K562 (cell line): Measurements from ENCODE around the gene RPL15. TPM values are rescaled to one million over a fixed set of nuclear protein-coding genes. Genes with fewer than 3 reads are reported as not detected.
A peak's percentile ranks its signal among the peaks of the same experiment; 100 is the strongest.

Experiments used
- BCOR ChIP-seq: fragments of 450-650 bp; IDR thresholded peaks from 2 replicates; pipeline ENCODE4 v1.6.1; 2016
- CCAR2 ChIP-seq: fragments of 200-400 bp; formaldehyde crosslinking; IDR thresholded peaks from 2 replicates; pipeline ENCODE4 v1.6.1; 2017; ENCODE audit warnings: mild to moderate bottlenecking, low read depth, low read length
- NCOR1 ChIP-seq: fragments of 450-650 bp; IDR thresholded peaks from 2 replicates; pipeline ENCODE4 v1.6.1; 2016; ENCODE audit warnings: mild to moderate bottlenecking, moderate library complexity
- SRF ChIP-seq, 2 experiments: fragments of 250-450, 450-650 bp in 1 of 2; sonication (Bioruptor Pico) in 1 of 2; sonication (generic) in 1 of 2; formaldehyde crosslinking; IDR thresholded peaks; 2 replicates each; pipeline versions ENCODE4 v1.5.0 to v1.5.1; 2020 to 2022; ENCODE audit warnings: mild to moderate bottlenecking in 1 of 2, missing genetic modification reagents in 1 of 2
- TEAD1 ChIP-seq, 2 experiments: fragments of 450-650 bp in 1 of 2; sonication (generic) in 1 of 2; formaldehyde crosslinking; IDR thresholded peaks; 2 replicates each; pipeline versions ENCODE4 v1.4.0 to v1.8.0; 2020 to 2022; ENCODE audit warnings: mild to moderate bottlenecking in 2 of 2, missing genetic modification reagents in 1 of 2
- ZFP1 ChIP-seq: fragments of 450-650 bp; formaldehyde crosslinking; IDR thresholded peaks from 2 replicates; pipeline ENCODE4 v1.4.0; 2020; ENCODE audit warnings: mild to moderate bottlenecking, mixed read lengths
- ZKSCAN1 ChIP-seq: fragments of 150-350 bp; IDR thresholded peaks from 2 replicates; pipeline ENCODE4 v1.6.1; 2016; ENCODE audit warnings: low read depth, low read length
- polyA plus RNA-seq, 8 experiments: library from polyadenylated mRNA; depleted of rRNA in 4 of 8; stranded (reverse) in 5 of 8; unstranded in 3 of 8; fragments of >200 nt; fragmentation: Nextera tagmentation in 2 of 8; fragmentation: Illumina TruSeq in 1 of 8; extraction: Ambion mirVana in 2 of 8; extraction: Trizol in 1 of 8; gene quantifications; 2 replicates each; pipeline versions ENCODE4 v1.2.1 to v1.2.3, GENCODE V29; 2011 to 2014; ENCODE audit warnings: inconsistent platforms in 1 of 8, missing spikeins in 1 of 8
- total RNA-seq, 7 experiments: library from RNA; depleted of rRNA in 6 of 7; stranded (reverse); fragments of >200 nt in 6 of 7; fragmentation: Illumina TruSeq in 2 of 7; extraction: Trizol in 2 of 7; gene quantifications; 2 replicates each; pipeline versions ENCODE4 v1.2.1 to v1.2.3, GENCODE V29; 2011 to 2021; ENCODE audit warnings: low replicate concordance in 1 of 7
- TF ChIP-seq, protein P1 (sequence below): sonication (generic); formaldehyde crosslinking; IDR thresholded peaks from 2 replicates; pipeline ENCODE4 v1.5.0; 2020; ENCODE audit warnings: missing genetic modification reagents
- TF ChIP-seq, protein P2 (sequence below): fragments of 250-450 bp; sonication (Bioruptor Pico); IDR thresholded peaks from 2 replicates; pipeline ENCODE4 v1.5.0; 2021
- TF ChIP-seq, protein P3 (sequence below), 2 experiments: IDR thresholded peaks; 2 replicates each; pipeline ENCODE4 v1.6.1; 2011; ENCODE audit warnings: borderline replicate concordance in 1 of 2, control low read depth in 1 of 2, low read depth in 1 of 2, low read length in 1 of 2, mild to moderate bottlenecking in 1 of 2, mixed read lengths in 1 of 2, moderate library complexity in 1 of 2; ENCODE audit not compliant: insufficient read depth in 1 of 2, insufficient read length in 1 of 2, poor library complexity in 1 of 2, severe bottlenecking in 1 of 2; ENCODE audit errors: extremely low read depth in 1 of 2
- TF ChIP-seq, protein P4 (sequence below): IDR thresholded peaks from 2 replicates; pipeline ENCODE4 v1.6.1; 2014; ENCODE audit warnings: antibody characterized with exemption
- TF ChIP-seq, protein P5 (sequence below): fragments of 250-450 bp; sonication (Bioruptor Pico); IDR thresholded peaks from 2 replicates; pipeline ENCODE4 v1.8.0; 2021; ENCODE audit warnings: mild to moderate bottlenecking, moderate library complexity
- TF ChIP-seq, protein P6 (sequence below): fragments of 200-800 bp; sonication (Bioruptor generic); IDR thresholded peaks from 2 replicates; pipeline ENCODE4 v1.6.1; 2017; ENCODE audit warnings: missing genetic modification characterization, missing compliant biosample characterization
- TF ChIP-seq, protein P7 (sequence below): fragments of 250-450 bp; sonication (Bioruptor Pico); IDR thresholded peaks from 2 replicates; pipeline ENCODE4 v1.5.0; 2022; ENCODE audit warnings: mild to moderate bottlenecking

RPL15 gene
- total and polyA plus RNA-seq, 9 of the 15 experiments (the other 6 are each of a cell fraction or from before 2014, with no cell fraction given), result 2,393 to 8,850 (median 3,928) TPM

DNA sequence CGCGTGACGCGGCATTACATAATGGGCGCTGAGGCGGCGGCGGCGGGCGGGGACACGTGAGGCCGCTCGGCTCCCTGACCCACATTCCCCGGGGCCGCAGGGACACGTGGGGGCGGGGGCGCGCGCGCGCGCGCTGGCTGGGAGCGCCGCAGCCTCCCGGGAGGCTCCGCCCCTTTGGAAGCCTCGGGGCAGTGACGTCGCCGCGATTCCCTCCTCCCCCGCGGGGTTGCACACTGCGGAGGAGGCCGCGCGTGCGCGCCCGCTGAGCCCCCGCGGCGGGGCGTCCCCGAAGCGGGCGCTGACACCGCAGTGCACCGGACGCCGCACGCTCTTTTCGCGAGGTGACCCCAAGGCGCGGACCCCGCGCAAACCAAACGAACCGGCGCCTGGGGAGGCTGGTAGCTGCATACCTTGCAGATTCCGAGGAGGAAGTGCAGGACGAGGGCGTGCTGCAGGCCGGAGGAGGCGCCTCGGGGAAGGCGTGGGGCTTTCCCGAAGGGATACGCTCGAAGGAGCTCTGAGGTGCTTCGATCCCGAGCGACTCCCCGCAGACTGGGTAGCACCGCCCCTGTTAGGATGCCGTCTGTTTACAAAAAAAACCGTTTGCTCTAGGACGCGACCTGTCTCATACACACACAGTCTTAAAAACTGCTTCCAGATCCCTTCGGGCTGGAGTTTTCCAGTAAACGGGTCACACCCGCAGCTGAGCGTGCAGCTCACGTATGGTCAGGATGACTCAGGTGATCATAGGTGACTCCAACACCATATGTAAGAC, 29.2 kb downstream of the RPL15 start (continued):
- TF ChIP-seq, protein P1, sequence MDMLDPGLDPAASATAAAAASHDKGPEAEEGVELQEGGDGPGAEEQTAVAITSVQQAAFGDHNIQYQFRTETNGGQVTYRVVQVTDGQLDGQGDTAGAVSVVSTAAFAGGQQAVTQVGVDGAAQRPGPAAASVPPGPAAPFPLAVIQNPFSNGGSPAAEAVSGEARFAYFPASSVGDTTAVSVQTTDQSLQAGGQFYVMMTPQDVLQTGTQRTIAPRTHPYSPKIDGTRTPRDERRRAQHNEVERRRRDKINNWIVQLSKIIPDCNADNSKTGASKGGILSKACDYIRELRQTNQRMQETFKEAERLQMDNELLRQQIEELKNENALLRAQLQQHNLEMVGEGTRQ, result peak; percentile 92
- TF ChIP-seq, protein P2, sequence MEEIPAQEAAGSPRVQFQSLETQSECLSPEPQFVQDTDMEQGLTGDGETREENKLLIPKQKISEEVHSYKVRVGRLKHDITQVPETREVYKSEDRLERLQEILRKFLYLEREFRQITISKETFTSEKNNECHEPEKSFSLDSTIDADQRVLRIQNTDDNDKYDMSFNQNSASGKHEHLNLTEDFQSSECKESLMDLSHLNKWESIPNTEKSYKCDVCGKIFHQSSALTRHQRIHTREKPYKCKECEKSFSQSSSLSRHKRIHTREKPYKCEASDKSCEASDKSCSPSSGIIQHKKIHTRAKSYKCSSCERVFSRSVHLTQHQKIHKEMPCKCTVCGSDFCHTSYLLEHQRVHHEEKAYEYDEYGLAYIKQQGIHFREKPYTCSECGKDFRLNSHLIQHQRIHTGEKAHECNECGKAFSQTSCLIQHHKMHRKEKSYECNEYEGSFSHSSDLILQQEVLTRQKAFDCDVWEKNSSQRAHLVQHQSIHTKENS (CRISPR knock-in tag), result no peak
- TF ChIP-seq ZFP1 (CRISPR knock-in tag) (no peak), CCAR2 (no peak), SRF (CRISPR knock-in tag; IDR thresholded peaks at IDR 0.05) (no peak), NCOR1 (peak; percentile 81), ZKSCAN1 (0 out of 2 replicates have a peak, but pooled peaks have one; percentile 36), BCOR (peak; percentile 55; the same call in 1 of the 2 replicates), TEAD1 (CRISPR knock-in tag; IDR thresholded peaks at IDR 0.05) (peak; percentile 96 to 100)
- TF ChIP-seq, protein P3, sequence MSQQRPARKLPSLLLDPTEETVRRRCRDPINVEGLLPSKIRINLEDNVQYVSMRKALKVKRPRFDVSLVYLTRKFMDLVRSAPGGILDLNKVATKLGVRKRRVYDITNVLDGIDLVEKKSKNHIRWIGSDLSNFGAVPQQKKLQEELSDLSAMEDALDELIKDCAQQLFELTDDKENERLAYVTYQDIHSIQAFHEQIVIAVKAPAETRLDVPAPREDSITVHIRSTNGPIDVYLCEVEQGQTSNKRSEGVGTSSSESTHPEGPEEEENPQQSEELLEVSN (IDR thresholded peaks at IDR 0.05; ENCODE audit: borderline replicate concordance in 1 of 2, extremely low read depth in 1 of 2, insufficient read depth in 1 of 2, insufficient read length in 1 of 2, low read depth in 1 of 2, low read length in 1 of 2, poor library complexity in 1 of 2, severe bottlenecking in 1 of 2), result peak; percentile 11 to 12
- TF ChIP-seq, protein P4, sequence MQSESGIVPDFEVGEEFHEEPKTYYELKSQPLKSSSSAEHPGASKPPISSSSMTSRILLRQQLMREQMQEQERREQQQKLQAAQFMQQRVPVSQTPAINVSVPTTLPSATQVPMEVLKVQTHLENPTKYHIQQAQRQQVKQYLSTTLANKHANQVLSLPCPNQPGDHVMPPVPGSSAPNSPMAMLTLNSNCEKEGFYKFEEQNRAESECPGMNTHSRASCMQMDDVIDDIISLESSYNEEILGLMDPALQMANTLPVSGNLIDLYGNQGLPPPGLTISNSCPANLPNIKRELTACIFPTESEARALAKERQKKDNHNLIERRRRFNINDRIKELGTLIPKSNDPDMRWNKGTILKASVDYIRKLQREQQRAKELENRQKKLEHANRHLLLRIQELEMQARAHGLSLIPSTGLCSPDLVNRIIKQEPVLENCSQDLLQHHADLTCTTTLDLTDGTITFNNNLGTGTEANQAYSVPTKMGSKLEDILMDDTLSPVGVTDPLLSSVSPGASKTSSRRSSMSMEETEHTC, result peak; percentile 85
- TF ChIP-seq, protein P5, sequence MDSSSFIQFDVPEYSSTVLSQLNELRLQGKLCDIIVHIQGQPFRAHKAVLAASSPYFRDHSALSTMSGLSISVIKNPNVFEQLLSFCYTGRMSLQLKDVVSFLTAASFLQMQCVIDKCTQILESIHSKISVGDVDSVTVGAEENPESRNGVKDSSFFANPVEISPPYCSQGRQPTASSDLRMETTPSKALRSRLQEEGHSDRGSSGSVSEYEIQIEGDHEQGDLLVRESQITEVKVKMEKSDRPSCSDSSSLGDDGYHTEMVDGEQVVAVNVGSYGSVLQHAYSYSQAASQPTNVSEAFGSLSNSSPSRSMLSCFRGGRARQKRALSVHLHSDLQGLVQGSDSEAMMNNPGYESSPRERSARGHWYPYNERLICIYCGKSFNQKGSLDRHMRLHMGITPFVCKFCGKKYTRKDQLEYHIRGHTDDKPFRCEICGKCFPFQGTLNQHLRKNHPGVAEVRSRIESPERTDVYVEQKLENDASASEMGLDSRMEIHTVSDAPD (CRISPR knock-in tag), result no peak
- TF ChIP-seq, protein P6, sequence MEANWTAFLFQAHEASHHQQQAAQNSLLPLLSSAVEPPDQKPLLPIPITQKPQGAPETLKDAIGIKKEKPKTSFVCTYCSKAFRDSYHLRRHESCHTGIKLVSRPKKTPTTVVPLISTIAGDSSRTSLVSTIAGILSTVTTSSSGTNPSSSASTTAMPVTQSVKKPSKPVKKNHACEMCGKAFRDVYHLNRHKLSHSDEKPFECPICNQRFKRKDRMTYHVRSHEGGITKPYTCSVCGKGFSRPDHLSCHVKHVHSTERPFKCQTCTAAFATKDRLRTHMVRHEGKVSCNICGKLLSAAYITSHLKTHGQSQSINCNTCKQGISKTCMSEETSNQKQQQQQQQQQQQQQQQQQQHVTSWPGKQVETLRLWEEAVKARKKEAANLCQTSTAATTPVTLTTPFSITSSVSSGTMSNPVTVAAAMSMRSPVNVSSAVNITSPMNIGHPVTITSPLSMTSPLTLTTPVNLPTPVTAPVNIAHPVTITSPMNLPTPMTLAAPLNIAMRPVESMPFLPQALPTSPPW, result peak; percentile 81
- TF ChIP-seq, protein P7, sequence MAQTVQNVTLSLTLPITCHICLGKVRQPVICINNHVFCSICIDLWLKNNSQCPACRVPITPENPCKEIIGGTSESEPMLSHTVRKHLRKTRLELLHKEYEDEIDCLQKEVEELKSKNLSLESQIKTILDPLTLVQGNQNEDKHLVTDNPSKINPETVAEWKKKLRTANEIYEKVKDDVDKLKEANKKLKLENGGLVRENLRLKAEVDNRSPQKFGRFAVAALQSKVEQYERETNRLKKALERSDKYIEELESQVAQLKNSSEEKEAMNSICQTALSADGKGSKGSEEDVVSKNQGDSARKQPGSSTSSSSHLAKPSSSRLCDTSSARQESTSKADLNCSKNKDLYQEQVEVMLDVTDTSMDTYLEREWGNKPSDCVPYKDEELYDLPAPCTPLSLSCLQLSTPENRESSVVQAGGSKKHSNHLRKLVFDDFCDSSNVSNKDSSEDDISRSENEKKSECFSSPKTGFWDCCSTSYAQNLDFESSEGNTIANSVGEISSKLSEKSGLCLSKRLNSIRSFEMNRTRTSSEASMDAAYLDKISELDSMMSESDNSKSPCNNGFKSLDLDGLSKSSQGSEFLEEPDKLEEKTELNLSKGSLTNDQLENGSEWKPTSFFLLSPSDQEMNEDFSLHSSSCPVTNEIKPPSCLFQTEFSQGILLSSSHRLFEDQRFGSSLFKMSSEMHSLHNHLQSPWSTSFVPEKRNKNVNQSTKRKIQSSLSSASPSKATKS, result no peak
